Subcutaneous abdominal adipose tissue (tissue), 5 donors: ENCODE data around the gene IL17F.

Source experiments
- H3K27ac ChIP-seq: one replicate; pipeline ENCODE4 v1.7.0; 2013; ENCODE audit warnings: low read depth, mild to moderate bottlenecking, inconsistent platforms, low read length, moderate library complexity
- H3K27me3 ChIP-seq, 5 donors: one replicate each; pipeline ENCODE4 v1.7.0; 2013; ENCODE audit warnings: low read length in 5 of 5, inconsistent platforms in 1 of 5; ENCODE audit not compliant: control insufficient read depth in 5 of 5, insufficient read depth in 4 of 5
- H3K36me3 ChIP-seq, 5 donors: one replicate each; pipeline ENCODE4 v1.7.0; 2013; ENCODE audit warnings: low read length in 5 of 5; ENCODE audit not compliant: control insufficient read depth in 5 of 5, insufficient read depth in 5 of 5
- H3K4me1 ChIP-seq, 5 donors: one replicate each; pipeline ENCODE4 v1.7.0; 2013; ENCODE audit warnings: low read length in 5 of 5, mild to moderate bottlenecking in 3 of 5, moderate library complexity in 1 of 5; ENCODE audit not compliant: control insufficient read depth in 5 of 5, insufficient read depth in 5 of 5
- H3K4me3 ChIP-seq, 5 donors: one replicate each; pipeline ENCODE4 v1.7.0; 2013; ENCODE audit warnings: low read length in 5 of 5, low read depth in 1 of 5
- H3K9ac ChIP-seq, 5 donors: one replicate each; pipeline ENCODE4 v1.7.0; 2013; ENCODE audit warnings: low read length in 5 of 5, mild to moderate bottlenecking in 4 of 5, moderate library complexity in 3 of 5
- H3K9me3 ChIP-seq, 5 donors: one replicate each; pipeline ENCODE4 v1.7.0; 2013; ENCODE audit warnings: low read length in 5 of 5; ENCODE audit not compliant: control insufficient read depth in 5 of 5
- donor health status: healthy.
- donor health status: healthy.
- donor health status: healthy.
- donor health status: healthy.
- donor health status: healthy.

Gene IL17F

DNA sequence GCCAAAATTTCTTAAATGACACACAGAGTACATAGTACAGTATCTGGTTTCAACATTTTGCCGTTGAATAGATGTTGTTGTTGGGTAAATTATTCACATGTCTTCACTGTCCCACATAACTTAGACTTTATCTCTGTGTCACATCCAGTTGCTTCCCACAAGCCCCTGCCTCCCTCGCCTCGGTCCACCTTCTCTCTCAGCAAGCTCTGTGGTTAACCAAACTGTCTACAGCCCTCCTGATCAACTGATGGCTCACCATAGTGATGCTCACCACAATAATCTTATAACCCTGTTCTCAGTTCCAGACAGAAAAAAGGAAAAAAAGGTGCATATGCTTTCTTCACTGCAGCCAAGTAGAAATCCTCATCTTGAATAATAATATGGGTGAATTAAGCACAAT lies 23.0 kb downstream of the IL17F start:
- H3K9ac ChIP-seq = no peak overlapping the region
- H3K4me1 ChIP-seq = no peaks in the 10 kb centered on the region
- H3K4me3 ChIP-seq = no peak overlapping the region
- H3K36me3 ChIP-seq = no peaks in the 10 kb centered on the region
- H3K27ac ChIP-seq = no peak overlapping the region
- H3K27me3 ChIP-seq = no peaks in the 10 kb centered on the region
- H3K9me3 ChIP-seq = no peaks in the 10 kb centered on the region

GRCh38 chr6:52217761-52218160 lies 26.5 kb downstream of the IL17F start:
- no peak overlapping the region for H3K9ac ChIP-seq
- H3K36me3 ChIP-seq = no peaks in the 10 kb centered on the region
- no peaks in the 10 kb centered on the region for H3K4me1 ChIP-seq
- no peaks in the 10 kb centered on the region for H3K27me3 ChIP-seq
- H3K9me3 ChIP-seq = no peaks in the 10 kb centered on the region
- H3K27ac ChIP-seq = no peak overlapping the region
- no peak overlapping the region for H3K4me3 ChIP-seq

- no peaks in the 10 kb centered on the region for H3K36me3 ChIP-seq
- H3K9ac ChIP-seq = no peak overlapping the region
- H3K4me1 ChIP-seq = no peaks in the 10 kb centered on the region
- H3K27me3 ChIP-seq = no peaks in the 10 kb centered on the region
- no peaks in the 10 kb centered on the region for H3K9me3 ChIP-seq
- H3K27ac ChIP-seq = no peak overlapping the region
- H3K4me3 ChIP-seq = no peak overlapping the region
Observed at GRCh38 chr6:52216932-52217575, 27.2 kb downstream of the IL17F start.

GRCh38 chr6:52215787-52216186 lies 28.5 kb downstream of the IL17F start:
- H3K9me3 ChIP-seq = no peaks in the 10 kb centered on the region
- H3K27me3 ChIP-seq = no peaks in the 10 kb centered on the region

GRCh38 chr6:52213127-52213526 lies 31.2 kb downstream of the IL17F start:
- Histone ChIP-seq H3K27ac (no peak overlapping the region), H3K27me3 (no peaks in the 10 kb centered on the region), H3K36me3 (no peaks in the 10 kb centered on the region), H3K9ac (no peak overlapping the region), H3K9me3 (no peaks in the 10 kb centered on the region), H3K4me3 (no peak overlapping the region), H3K4me1 (no peaks in the 10 kb centered on the region)

More at GRCh38 chr6:52215787-52216186, 28.5 kb downstream of the IL17F start:
- Histone ChIP-seq H3K9ac (no peak overlapping the region), H3K4me3 (no peak overlapping the region), H3K4me1 (no peaks in the 10 kb centered on the region), H3K27ac (no peak overlapping the region), H3K36me3 (no peaks in the 10 kb centered on the region)

- no peaks in the 10 kb centered on the region for H3K27me3 ChIP-seq
- no peaks in the 10 kb centered on the region for H3K4me1 ChIP-seq
- H3K9me3 ChIP-seq = no peaks in the 10 kb centered on the region
- no peak overlapping the region for H3K9ac ChIP-seq
- H3K36me3 ChIP-seq = no peaks in the 10 kb centered on the region
- H3K4me3 ChIP-seq = no peak overlapping the region
- no peak overlapping the region for H3K27ac ChIP-seq
Observed at GRCh38 chr6:52210227-52210626, 34.1 kb downstream of the IL17F start.

GRCh38 chr6:52209770-52210169 lies 34.5 kb downstream of the IL17F start:
- no peaks in the 10 kb centered on the region for H3K4me1 ChIP-seq

DNA sequence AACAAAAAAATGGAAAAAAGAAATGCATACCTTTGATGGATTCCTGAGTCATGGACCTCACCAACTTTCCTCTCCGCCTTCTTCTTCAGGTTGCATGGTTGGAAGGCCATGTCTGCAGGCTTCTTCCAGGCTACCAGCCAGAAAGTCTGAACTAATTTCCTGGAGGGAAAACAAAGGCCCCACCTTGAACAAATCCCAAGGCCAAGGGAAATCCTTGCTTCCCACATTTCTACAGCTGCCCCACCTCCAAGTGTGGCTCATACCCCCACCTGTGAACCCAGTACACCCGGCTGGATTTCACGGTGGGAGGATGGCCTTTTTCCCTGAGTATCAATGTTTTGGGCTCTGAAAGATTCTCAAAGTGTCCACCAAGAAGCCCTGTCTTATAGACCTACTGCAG lies 35.7 kb downstream of the IL17F start:
- Histone ChIP-seq H3K9ac (no peak overlapping the region), H3K4me1 (no peaks in the 10 kb centered on the region), H3K27me3 (no peaks in the 10 kb centered on the region), H3K4me3 (no peak overlapping the region), H3K9me3 (no peaks in the 10 kb centered on the region), H3K36me3 (no peaks in the 10 kb centered on the region), H3K27ac (no peak overlapping the region)

More at GRCh38 chr6:52209770-52210169, 34.5 kb downstream of the IL17F start:
- no peaks in the 10 kb centered on the region for H3K9me3 ChIP-seq
- no peak overlapping the region for H3K4me3 ChIP-seq
- no peaks in the 10 kb centered on the region for H3K36me3 ChIP-seq
- H3K9ac ChIP-seq = no peak overlapping the region
- no peak overlapping the region for H3K27ac ChIP-seq
- H3K27me3 ChIP-seq = no peaks in the 10 kb centered on the region

DNA sequence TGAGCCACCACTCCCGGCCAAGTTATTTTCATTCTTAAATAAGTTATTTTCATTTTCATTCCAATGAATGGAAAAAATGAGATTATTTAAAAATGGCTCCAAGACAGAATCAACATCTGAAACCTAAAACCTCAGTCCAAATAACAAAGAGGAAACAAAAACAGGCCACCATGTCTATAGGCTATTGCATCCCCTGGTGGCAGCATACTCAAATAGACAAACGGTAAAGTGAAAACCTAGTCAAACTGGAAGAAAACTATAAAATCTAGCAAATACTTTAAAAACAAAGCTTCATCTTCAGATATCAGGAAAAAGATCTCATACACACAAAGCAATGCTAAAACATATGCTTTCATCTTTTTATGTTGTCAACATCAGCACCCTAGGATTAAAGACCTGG lies 37.2 kb downstream of the IL17F start:
- Histone ChIP-seq H3K9ac (no peak overlapping the region), H3K4me1 (no peaks in the 10 kb centered on the region), H3K27ac (no peak overlapping the region), H3K36me3 (no peaks in the 10 kb centered on the region), H3K9me3 (peaks cover 0 to 2% (median 1%) of the 10 kb centered on the region in 5 donors), H3K27me3 (no peaks in the 10 kb centered on the region), H3K4me3 (no peak overlapping the region)

- Histone ChIP-seq H3K9me3 (peaks cover 2 to 26% (median 16%) of the 10 kb centered on the region in 5 donors), H3K9ac (no peak overlapping the region), H3K36me3 (no peaks in the 10 kb centered on the region), H3K27ac (no peak overlapping the region), H3K4me3 (no peak overlapping the region), H3K4me1 (no peaks in the 10 kb centered on the region), H3K27me3 (no peaks in the 10 kb centered on the region)
Observed at GRCh38 chr6:52201493-52201892, 42.8 kb downstream of the IL17F start.
